ACC112 (cell line): ENCODE data around the gene PICALM.

ENCODE experiments used
- H2AFZ ChIP-seq: fragments of 200-600 bp; sonication (generic); one replicate; pipeline ENCODE4 v1.6.0; 2017; ENCODE audit warnings: antibody characterized with exemption, low read length; ENCODE audit not compliant: unreplicated experiment
- H3K27ac ChIP-seq: fragments of 200-600 bp; sonication (generic); 2 replicates; pipeline ENCODE4 v1.5.1; 2014; ENCODE audit warnings: low read depth, mild to moderate bottlenecking, antibody characterized with exemption, low read length, moderate library complexity
- H3K27me3 ChIP-seq: fragments of 200-600 bp; sonication (generic); 2 replicates; pipeline ENCODE4 v1.6.1; 2014; ENCODE audit warnings: mild to moderate bottlenecking, antibody characterized with exemption, low read length, moderate library complexity, mixed read lengths; ENCODE audit not compliant: insufficient read depth
- H3K36me3 ChIP-seq: fragments of 200-600 bp; sonication (generic); 2 replicates; pipeline ENCODE4 v1.6.1; 2016; ENCODE audit warnings: mild to moderate bottlenecking, antibody characterized with exemption, low read length, moderate library complexity, mixed read lengths; ENCODE audit not compliant: insufficient read depth
- H3K4me1 ChIP-seq: fragments of 200-600 bp; sonication (generic); one replicate; pipeline ENCODE4 v1.6.1; 2016; ENCODE audit warnings: low read length, mixed read lengths; ENCODE audit not compliant: insufficient read depth, unreplicated experiment, control insufficient read depth
- H3K4me3 ChIP-seq: fragments of 200-600 bp; sonication (generic); 2 replicates; pipeline ENCODE4 v1.5.1; 2014; ENCODE audit warnings: mild to moderate bottlenecking, low read depth, low read length
- H3K79me2 ChIP-seq: fragments of 200-600 bp; sonication (generic); one replicate; pipeline ENCODE4 v1.6.0; 2016; ENCODE audit warnings: low read length; ENCODE audit not compliant: control insufficient read depth, unreplicated experiment, insufficient read depth

PICALM gene

GRCh38 chr11:86066657-86067008 is 2.3 kb downstream of the PICALM start:
- H3K4me1 ChIP-seq, result peaks cover 41% of the 10 kb centered on the region
- H3K4me3 ChIP-seq, result peak overlapping the region; percentile 80
- no peaks in the 10 kb centered on the region for H3K27me3 ChIP-seq
- H2AFZ ChIP-seq, result no peak overlapping the region
- peaks cover 72% of the 10 kb centered on the region for H3K79me2 ChIP-seq
- peak overlapping the region; percentile 99 for H3K27ac ChIP-seq
- H3K36me3 ChIP-seq, result peaks cover 3% of the 10 kb centered on the region; the same call in 1 of the 2 replicates

GRCh38 chr11:86066033-86066432 is 2.9 kb downstream of the PICALM start:
- Histone ChIP-seq H3K36me3 (peaks cover 5% of the 10 kb centered on the region; the same call in 1 of the 2 replicates), H3K27ac (peak overlapping the region; percentile 99), H3K4me3 (peak overlapping the region; percentile 80), H3K4me1 (peaks cover 45% of the 10 kb centered on the region), H2AFZ (no peak overlapping the region), H3K79me2 (peaks cover 78% of the 10 kb centered on the region), H3K27me3 (no peaks in the 10 kb centered on the region)

GRCh38 chr11:86064220-86064803 is 4.6 kb downstream of the PICALM start:
- peak overlapping the region; percentile 66 for H3K4me3 ChIP-seq
- H3K36me3 ChIP-seq, result peaks cover 5% of the 10 kb centered on the region; the same call in 1 of the 2 replicates
- no peaks in the 10 kb centered on the region for H3K27me3 ChIP-seq
- H3K4me1 ChIP-seq, result peaks cover 46% of the 10 kb centered on the region
- peaks cover 96% of the 10 kb centered on the region for H3K79me2 ChIP-seq
- H3K27ac ChIP-seq, result peak overlapping the region; percentile 97
- H2AFZ ChIP-seq, result no peak overlapping the region

- Histone ChIP-seq H3K4me3 (peak overlapping the region; percentile 66), H3K27ac (peak overlapping the region; percentile 97), H3K4me1 (peaks cover 47% of the 10 kb centered on the region), H3K36me3 (peaks cover 5% of the 10 kb centered on the region; the same call in 1 of the 2 replicates), H3K79me2 (peaks cover 100% of the 10 kb centered on the region), H3K27me3 (no peaks in the 10 kb centered on the region), H2AFZ (no peak overlapping the region)
These were observed 5.3 kb downstream of the PICALM start for GRCh38 chr11:86063536-86063935.

GRCh38 chr11:86062719-86063118 is 6.2 kb downstream of the PICALM start:
- H3K27ac ChIP-seq, result peak overlapping the region; percentile 97
- H3K4me3 ChIP-seq, result peak overlapping the region; percentile 66
- peaks cover 50% of the 10 kb centered on the region for H3K4me1 ChIP-seq
- H3K27me3 ChIP-seq, result no peaks in the 10 kb centered on the region
- peaks cover 5% of the 10 kb centered on the region; the same call in 1 of the 2 replicates for H3K36me3 ChIP-seq
- no peak overlapping the region for H2AFZ ChIP-seq
- H3K79me2 ChIP-seq, result peaks cover 100% of the 10 kb centered on the region

GRCh38 chr11:86061483-86062205 is 7.2 kb downstream of the PICALM start:
- peak overlapping the region; percentile 97 for H3K27ac ChIP-seq
- no peak overlapping the region for H3K4me3 ChIP-seq
- peaks cover 99% of the 10 kb centered on the region for H3K79me2 ChIP-seq
- H3K27me3 ChIP-seq, result no peaks in the 10 kb centered on the region
- no peak overlapping the region for H2AFZ ChIP-seq
- H3K36me3 ChIP-seq, result peaks cover 5% of the 10 kb centered on the region; the same call in 1 of the 2 replicates
- peaks cover 50% of the 10 kb centered on the region for H3K4me1 ChIP-seq

GRCh38 chr11:86060544-86060943 is 8.3 kb downstream of the PICALM start:
- H3K36me3 ChIP-seq, result peaks cover 5% of the 10 kb centered on the region; the same call in 1 of the 2 replicates
- no peaks in the 10 kb centered on the region for H3K27me3 ChIP-seq
- H3K79me2 ChIP-seq, result peaks cover 99% of the 10 kb centered on the region
- H3K4me1 ChIP-seq, result peaks cover 50% of the 10 kb centered on the region
- H3K27ac ChIP-seq, result no peak overlapping the region
- H3K4me3 ChIP-seq, result no peak overlapping the region; the same call in 1 of the 2 replicates
- H2AFZ ChIP-seq, result no peak overlapping the region

GRCh38 chr11:86058360-86058759 is 10.5 kb downstream of the PICALM start:
- Histone ChIP-seq H2AFZ (no peak overlapping the region), H3K4me3 (no peak overlapping the region), H3K27me3 (no peaks in the 10 kb centered on the region), H3K27ac (no peak overlapping the region), H3K36me3 (peaks cover 5% of the 10 kb centered on the region; the same call in 1 of the 2 replicates), H3K79me2 (peaks cover 99% of the 10 kb centered on the region), H3K4me1 (peaks cover 38% of the 10 kb centered on the region)

GRCh38 chr11:86056351-86056854 is 12.5 kb downstream of the PICALM start:
- Histone ChIP-seq H3K79me2 (peaks cover 99% of the 10 kb centered on the region), H3K27ac (no peak overlapping the region), H3K4me1 (peaks cover 19% of the 10 kb centered on the region), H3K27me3 (no peaks in the 10 kb centered on the region), H3K36me3 (peaks cover under 1% of the 10 kb centered on the region; the same call in 1 of the 2 replicates), H3K4me3 (no peak overlapping the region), H2AFZ (no peak overlapping the region)

- Histone ChIP-seq H2AFZ (no peak overlapping the region), H3K4me3 (no peak overlapping the region), H3K36me3 (no peaks in the 10 kb centered on the region), H3K27me3 (no peaks in the 10 kb centered on the region), H3K79me2 (peaks cover 97% of the 10 kb centered on the region), H3K4me1 (peaks cover 11% of the 10 kb centered on the region), H3K27ac (no peak overlapping the region)
These were observed 15.9 kb downstream of the PICALM start for GRCh38 chr11:86052693-86053641.
